H1 (cell line): ENCODE data around the gene SCRN1. TPM values are rescaled to one million over a fixed set of nuclear protein-coding genes. Genes with fewer than 3 reads are reported as not detected.

Experiments
- EP300 ChIP-seq, 2 experiments: IDR thresholded peaks; 1 replicate in 1 of 2; 2 replicates in 1 of 2; pipeline ENCODE4 v1.6.1; 2011 to 2012; ENCODE audit warnings: low read depth in 2 of 2, low read length in 2 of 2, mild to moderate bottlenecking in 2 of 2, borderline replicate concordance in 1 of 2, inconsistent platforms in 1 of 2, moderate library complexity in 1 of 2
- polyA plus RNA-seq, 7 experiments: library from polyadenylated mRNA; depleted of rRNA in 3 of 7; stranded (reverse) in 5 of 7; unstranded in 2 of 7; fragments of >200 nt in 5 of 7; fragments of 200-250 nt in 2 of 7; gene quantifications; 1 replicate in 5 of 7; 2 replicates in 1 of 7; 4 replicates in 1 of 7; pipeline versions ENCODE4 v1.2.1 to v1.2.3, GENCODE V29; 2011 to 2013; ENCODE audit warnings: missing spikeins in 2 of 7, mixed read lengths in 2 of 7
- total RNA-seq: library from RNA; stranded (reverse); fragmentation: NEBNext Ultra II Directional; extraction: Animal tissue kit (Norgen Biotek cat#: 25700); gene quantifications from 2 replicates; pipeline ENCODE4 v1.2.1, GENCODE V29; 2021
- TF ChIP-seq, protein P1 (sequence below), 3 experiments: IDR thresholded peaks; 1 replicate in 2 of 3; 2 replicates in 1 of 3; pipeline versions ENCODE4 v1.5.1 to v1.6.1; 2011; ENCODE audit warnings: low read length in 3 of 3, mild to moderate bottlenecking in 3 of 3, inconsistent platforms in 2 of 3, low read depth in 1 of 3, moderate library complexity in 1 of 3; ENCODE audit not compliant: insufficient read depth in 1 of 3; ENCODE audit errors: control extremely low read depth in 1 of 3

Gene SCRN1
- total and polyA plus RNA-seq, 2 of the 8 experiments (the other 6 are each of a cell fraction or from before 2014, with no cell fraction given): 36.0 to 75.8 TPM

DNA sequence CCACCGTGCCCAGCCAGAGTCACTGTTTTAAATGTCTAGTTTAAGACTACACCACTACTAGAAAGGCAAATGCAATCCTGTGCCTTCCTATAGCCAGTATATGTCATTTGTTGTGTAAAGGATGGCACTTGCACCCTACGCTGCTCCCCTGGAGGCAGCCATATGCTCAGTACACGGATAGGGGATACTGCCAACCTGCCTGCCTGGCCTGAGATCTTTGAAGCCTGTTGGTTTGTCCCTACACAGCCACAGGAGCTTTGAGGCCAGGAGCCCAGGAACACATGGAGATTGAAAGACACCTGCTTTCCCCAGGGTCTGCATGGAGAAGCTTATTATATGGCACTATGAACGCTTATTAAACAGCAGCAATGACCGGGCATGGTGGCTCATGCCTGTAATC is 2.3 kb upstream of the SCRN1 start (continued):
- TF ChIP-seq, protein P1, sequence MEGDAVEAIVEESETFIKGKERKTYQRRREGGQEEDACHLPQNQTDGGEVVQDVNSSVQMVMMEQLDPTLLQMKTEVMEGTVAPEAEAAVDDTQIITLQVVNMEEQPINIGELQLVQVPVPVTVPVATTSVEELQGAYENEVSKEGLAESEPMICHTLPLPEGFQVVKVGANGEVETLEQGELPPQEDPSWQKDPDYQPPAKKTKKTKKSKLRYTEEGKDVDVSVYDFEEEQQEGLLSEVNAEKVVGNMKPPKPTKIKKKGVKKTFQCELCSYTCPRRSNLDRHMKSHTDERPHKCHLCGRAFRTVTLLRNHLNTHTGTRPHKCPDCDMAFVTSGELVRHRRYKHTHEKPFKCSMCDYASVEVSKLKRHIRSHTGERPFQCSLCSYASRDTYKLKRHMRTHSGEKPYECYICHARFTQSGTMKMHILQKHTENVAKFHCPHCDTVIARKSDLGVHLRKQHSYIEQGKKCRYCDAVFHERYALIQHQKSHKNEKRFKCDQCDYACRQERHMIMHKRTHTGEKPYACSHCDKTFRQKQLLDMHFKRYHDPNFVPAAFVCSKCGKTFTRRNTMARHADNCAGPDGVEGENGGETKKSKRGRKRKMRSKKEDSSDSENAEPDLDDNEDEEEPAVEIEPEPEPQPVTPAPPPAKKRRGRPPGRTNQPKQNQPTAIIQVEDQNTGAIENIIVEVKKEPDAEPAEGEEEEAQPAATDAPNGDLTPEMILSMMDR (IDR thresholded peaks at IDR 0.05; ENCODE audit: control extremely low read depth in 1 of 3, insufficient read depth in 1 of 3, low read depth in 1 of 3, low read length in 3 of 3): no peak
- TF ChIP-seq EP300 (IDR thresholded peaks at IDR 0.05; ENCODE audit: borderline replicate concordance in 1 of 2, low read depth in 2 of 2, low read length in 2 of 2): no peak
